Osteocyte (in vitro differentiated cells): ENCODE data around the gene NBEA. TPM values are rescaled to one million over a fixed set of nuclear protein-coding genes. Genes with fewer than 3 reads are reported as not detected.
"Not testable (repeated sequence)": the region's sequence is repeated elsewhere in the genome, so short reads cannot be mapped to it uniquely, and the experiment has no call there.

Source experiments
- DNase-seq: peaks from one replicate; pipeline ENCODE4 v3.0.0; 2021; ENCODE audit warnings: mixed read lengths; ENCODE audit not compliant: unreplicated experiment; ENCODE audit errors: extremely low spot score
- H3K27ac Mint-ChIP-seq: one replicate; pipeline ENCODE4 v1.8.0; 2021; ENCODE audit warnings: mild to moderate bottlenecking, mixed read lengths; ENCODE audit not compliant: unreplicated experiment
- H3K27me3 Mint-ChIP-seq: one replicate; pipeline ENCODE4 v1.8.0; 2021; ENCODE audit warnings: mixed read lengths; ENCODE audit not compliant: unreplicated experiment
- H3K36me3 Mint-ChIP-seq: one replicate; pipeline ENCODE4 v1.8.0; 2021; ENCODE audit warnings: mixed read lengths; ENCODE audit not compliant: unreplicated experiment
- H3K4me1 Mint-ChIP-seq: one replicate; pipeline ENCODE4 v1.8.0; 2021; ENCODE audit warnings: mixed read lengths; ENCODE audit not compliant: unreplicated experiment
- H3K4me3 Mint-ChIP-seq: one replicate; pipeline ENCODE4 v1.8.0; 2021; ENCODE audit warnings: mild to moderate bottlenecking, moderate library complexity, mixed read lengths; ENCODE audit not compliant: unreplicated experiment
- H3K9me3 Mint-ChIP-seq: one replicate; pipeline ENCODE4 v1.8.0; 2021; ENCODE audit warnings: mixed read lengths; ENCODE audit not compliant: unreplicated experiment
- CTCF ChIP-seq: fragments of 200-600 bp; sonication (generic); IDR thresholded peaks from 2 replicates; pipeline ENCODE4 v1.5.0; 2021; ENCODE audit warnings: antibody characterized with exemption, mild to moderate bottlenecking, moderate library complexity
- total RNA-seq: library from RNA; stranded (reverse); gene quantifications from 2 replicates; pipeline ENCODE4 v1.2.1, GENCODE V29; 2021

NBEA gene
- total RNA-seq, 1 donor from 2014 or later, result 10.9 TPM

- Mint-ChIP-seq H3K4me3 (no peak overlapping the region), H3K4me1 (no peaks in the 10 kb centered on the region), H3K9me3 (peaks cover 27% of the 10 kb centered on the region), H3K27me3 (no peaks in the 10 kb centered on the region), H3K36me3 (peaks cover 5% of the 10 kb centered on the region), H3K27ac (no peak overlapping the region)
- no peak for DNase-seq
- TF ChIP-seq CTCF, result no peak
Observed at GRCh38 chr13:34993470-34993869, 51.4 kb downstream of the NBEA start.

- not testable (repeated sequence) for H3K4me3 Mint-ChIP-seq, H3K27ac Mint-ChIP-seq, H3K4me1 Mint-ChIP-seq, DNase-seq, H3K9me3 Mint-ChIP-seq, H3K36me3 Mint-ChIP-seq, H3K27me3 Mint-ChIP-seq
Observed at GRCh38 chr13:35003734-35004133, 61.7 kb downstream of the NBEA start.

GRCh38 chr13:35005051-35005450 lies 63.0 kb downstream of the NBEA start:
- peaks cover 3% of the 10 kb centered on the region for H3K36me3 Mint-ChIP-seq
- no peaks in the 10 kb centered on the region for H3K27me3 Mint-ChIP-seq
- no peaks in the 10 kb centered on the region for H3K4me1 Mint-ChIP-seq
- H3K9me3 Mint-ChIP-seq, result peaks cover 5% of the 10 kb centered on the region
- H3K4me3 Mint-ChIP-seq, result no peak overlapping the region
- DNase-seq, result no peak
- no peak overlapping the region for H3K27ac Mint-ChIP-seq
- TF ChIP-seq CTCF, result no peak

- peaks cover 4% of the 10 kb centered on the region for H3K4me1 Mint-ChIP-seq
- no peaks in the 10 kb centered on the region for H3K9me3 Mint-ChIP-seq
- no peak overlapping the region for H3K4me3 Mint-ChIP-seq
- no peaks in the 10 kb centered on the region for H3K36me3 Mint-ChIP-seq
- no peaks in the 10 kb centered on the region for H3K27me3 Mint-ChIP-seq
- no peak for TF ChIP-seq CTCF
- no peak for DNase-seq
- H3K27ac Mint-ChIP-seq, result no peak overlapping the region
Observed at GRCh38 chr13:35014606-35015213, 72.6 kb downstream of the NBEA start.

- no peak for DNase-seq
- no peak overlapping the region for H3K4me3 Mint-ChIP-seq
- no peaks in the 10 kb centered on the region for H3K27me3 Mint-ChIP-seq
- H3K36me3 Mint-ChIP-seq, result peaks cover 5% of the 10 kb centered on the region
- peaks cover 8% of the 10 kb centered on the region for H3K9me3 Mint-ChIP-seq
- TF ChIP-seq CTCF, result no peak
- H3K27ac Mint-ChIP-seq, result peak overlapping the region; percentile 39
- peaks cover 4% of the 10 kb centered on the region for H3K4me1 Mint-ChIP-seq
Observed at GRCh38 chr13:35016362-35017112, 74.5 kb downstream of the NBEA start.
